Kidney glomerular epithelial cell (primary cell): ENCODE data around the gene C11orf58.

Source experiments
- DNase-seq: peaks from one replicate; lab custom pipeline; 2025; lab: John Stamatoyannopoulos, UW

The C11orf58 gene

DNA sequence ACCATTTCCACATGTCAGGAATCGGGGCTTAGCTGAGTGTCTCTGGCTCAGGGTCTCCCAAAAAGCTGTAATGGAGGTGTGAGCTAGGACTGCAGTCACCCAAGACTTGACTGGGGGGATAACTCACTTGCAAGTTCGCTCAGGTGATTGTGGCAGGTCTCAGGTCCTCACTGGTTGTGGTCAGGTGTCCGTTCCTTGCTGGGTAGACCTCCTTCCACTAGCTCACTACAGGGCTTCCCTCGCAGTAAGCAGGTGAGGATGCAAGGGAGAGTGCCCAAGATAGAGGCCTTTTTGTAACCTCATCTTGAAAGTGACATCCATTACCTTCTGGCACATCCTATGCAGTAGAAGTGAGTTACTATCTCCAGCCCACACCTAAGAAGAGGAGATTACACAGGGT lies 29.5 kb downstream of the C11orf58 start:
- no peak for DNase-seq

DNA sequence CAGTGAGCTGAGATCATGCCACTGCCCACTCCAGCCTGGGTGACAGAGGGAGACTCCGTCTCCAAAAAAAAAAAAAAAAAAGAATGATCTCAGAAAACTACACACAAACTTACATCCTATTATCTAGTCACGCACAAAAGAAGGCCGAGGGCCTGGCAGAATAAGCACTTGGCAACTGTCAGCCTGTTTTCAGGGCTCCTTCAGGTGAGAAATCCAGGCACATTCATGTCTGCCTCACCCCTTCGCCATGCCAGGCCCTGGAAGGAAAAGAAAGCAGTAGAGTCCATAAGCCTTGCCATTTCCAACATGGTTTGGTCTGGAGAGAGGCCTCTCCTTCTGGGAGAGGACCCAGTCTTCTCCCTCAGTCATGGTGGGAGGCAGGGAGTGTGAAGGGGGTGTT lies 30.9 kb downstream of the C11orf58 start:
- DNase-seq, result no peak

- no peak for DNase-seq
Measured at GRCh38 chr11:16770016-16770415, 31.6 kb downstream of the C11orf58 start.

DNA sequence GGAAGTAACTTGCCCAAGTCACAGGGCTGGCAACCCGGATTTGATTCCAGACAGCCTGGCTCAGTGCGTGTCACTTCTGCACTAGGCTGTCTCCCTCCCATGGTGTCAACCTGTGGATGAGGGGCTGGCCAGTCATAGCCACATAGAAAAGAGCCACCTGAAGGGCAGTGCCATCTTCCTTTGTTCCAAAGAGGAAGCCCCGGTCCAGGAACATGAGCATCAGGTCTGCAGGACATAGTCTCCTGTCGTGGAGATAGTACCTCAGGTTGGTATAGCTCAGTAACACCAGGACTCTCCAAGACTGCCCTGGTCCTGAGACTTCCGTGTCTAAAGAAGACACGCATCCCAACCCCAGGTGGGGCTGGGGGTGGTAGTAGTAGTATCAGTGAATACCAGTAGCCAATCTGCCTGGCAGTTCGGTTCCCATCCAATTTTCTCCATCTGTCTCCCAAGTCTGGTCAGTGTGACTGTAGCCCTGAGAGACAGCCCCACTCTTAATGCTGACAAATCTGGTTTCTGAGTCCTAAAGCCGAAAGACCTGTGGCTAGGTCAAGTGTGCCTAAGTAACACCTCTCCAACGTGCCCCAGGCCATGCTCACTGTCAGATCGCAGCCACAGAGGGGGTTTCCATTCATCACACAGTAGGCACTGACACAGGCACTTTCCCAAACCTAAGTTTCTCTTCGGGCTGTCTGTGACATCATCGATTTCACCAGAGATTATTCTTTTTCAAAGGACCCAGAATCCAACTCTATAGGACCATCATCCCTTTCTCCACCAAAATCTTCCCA lies 33.1 kb downstream of the C11orf58 start:
- DNase-seq, result no peak

GRCh38 chr11:16772141-16772512 lies 33.7 kb downstream of the C11orf58 start:
- DNase-seq, result no peak

GRCh38 chr11:16773981-16774935 lies 35.8 kb downstream of the C11orf58 start:
- DNase-seq, result no peak

DNA sequence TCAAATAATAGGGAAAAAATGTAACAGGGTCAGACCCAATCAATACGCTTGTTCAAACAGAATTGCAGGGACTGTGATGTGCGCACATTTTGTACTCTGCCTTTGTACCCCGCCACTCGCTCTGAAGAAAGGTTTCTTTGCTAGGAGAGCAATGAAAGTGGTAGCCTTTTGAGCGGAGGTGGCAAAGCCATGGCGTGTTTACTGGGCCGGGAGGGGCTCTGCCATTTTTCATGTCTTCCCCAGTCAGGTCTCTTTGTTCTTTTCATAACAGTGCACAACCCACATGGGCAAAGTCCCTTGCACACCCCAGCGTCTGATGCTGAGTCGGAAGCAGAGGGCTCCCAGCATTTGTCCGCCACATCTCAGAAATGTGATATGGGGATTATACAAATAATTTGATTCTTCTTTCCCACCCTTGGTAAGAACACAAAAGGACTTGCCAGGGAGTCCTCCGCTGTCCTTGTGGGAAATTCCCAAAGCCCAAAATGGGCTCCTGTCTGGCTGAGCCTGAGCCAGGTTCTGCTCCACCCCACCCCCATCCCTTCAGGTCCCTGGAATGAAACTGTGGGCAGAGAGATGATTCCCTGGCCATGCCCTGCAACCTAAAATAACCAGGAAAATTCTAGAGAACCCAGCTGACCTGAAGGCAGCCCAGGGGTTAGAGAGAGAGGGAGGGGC lies 36.6 kb downstream of the C11orf58 start:
- DNase-seq, result no peak

- DNase-seq, result no peak
Measured at GRCh38 chr11:16775614-16776283, 37.3 kb downstream of the C11orf58 start.

GRCh38 chr11:16776711-16777612 lies 38.5 kb downstream of the C11orf58 start:
- DNase-seq, result no peak

- DNase-seq, result no peak
Measured at GRCh38 chr11:16777613-16777975, 39.1 kb downstream of the C11orf58 start.

DNA sequence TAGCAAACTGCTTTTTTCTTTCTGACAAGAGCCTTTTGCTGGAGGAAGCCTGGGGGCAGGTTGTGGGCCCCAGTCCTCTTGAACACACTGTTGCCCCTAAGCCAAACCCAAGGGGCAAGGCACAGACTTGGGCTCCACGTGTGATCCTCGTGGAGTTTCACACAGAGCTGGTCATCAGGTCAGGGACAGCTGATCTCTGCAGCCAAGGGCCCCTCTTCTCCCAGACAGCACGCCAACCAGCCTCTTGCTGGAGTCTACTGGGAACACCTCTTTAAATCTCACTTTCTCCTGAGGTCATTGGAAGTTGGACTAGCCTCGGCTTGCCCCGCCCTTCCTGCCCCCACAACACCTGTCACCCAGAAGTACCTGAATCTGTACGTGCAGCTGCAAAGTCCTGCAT lies 39.8 kb downstream of the C11orf58 start:
- DNase-seq, result no peak

GRCh38 chr11:16778876-16779275 lies 40.4 kb downstream of the C11orf58 start:
- no peak for DNase-seq

DNA sequence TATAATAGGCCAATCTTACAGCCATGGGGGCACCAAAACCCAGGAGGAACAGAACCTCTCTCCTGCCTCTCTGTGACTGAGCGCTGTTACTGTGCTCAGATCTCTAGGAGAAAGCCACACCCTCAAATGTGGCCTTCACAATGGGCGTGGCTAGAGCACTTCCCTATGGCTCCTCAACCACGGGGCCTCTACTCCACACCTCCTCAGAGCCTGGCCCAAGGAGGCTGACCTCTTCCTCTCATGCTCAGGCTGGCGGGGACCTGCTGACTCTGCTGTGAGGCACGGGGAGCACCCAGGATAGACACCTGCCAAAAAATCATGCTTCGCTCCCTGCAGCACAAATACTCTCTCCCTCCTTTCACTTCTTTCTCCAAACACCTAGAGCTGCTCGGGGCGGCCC lies 41.0 kb downstream of the C11orf58 start:
- no peak for DNase-seq

DNA sequence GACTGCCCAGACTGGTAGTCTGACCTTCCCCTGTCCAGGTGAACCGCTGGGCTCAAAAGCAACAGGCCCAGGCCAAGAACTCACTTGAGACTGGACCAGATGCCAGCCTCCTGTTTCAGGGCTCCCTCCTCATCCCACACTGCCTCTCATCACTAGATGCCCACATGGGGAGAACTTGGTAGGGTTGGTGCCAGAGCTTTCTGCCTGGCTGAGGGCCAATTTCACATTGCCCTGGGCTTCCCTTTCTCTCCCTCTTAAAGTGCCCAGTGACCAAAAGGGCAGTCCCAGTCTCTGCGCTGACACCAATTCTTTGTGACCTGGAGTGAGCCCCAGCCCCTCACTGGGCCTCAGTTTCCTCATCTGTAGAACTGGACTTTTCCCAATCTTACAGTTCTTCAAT lies 41.7 kb downstream of the C11orf58 start:
- no peak for DNase-seq

DNA sequence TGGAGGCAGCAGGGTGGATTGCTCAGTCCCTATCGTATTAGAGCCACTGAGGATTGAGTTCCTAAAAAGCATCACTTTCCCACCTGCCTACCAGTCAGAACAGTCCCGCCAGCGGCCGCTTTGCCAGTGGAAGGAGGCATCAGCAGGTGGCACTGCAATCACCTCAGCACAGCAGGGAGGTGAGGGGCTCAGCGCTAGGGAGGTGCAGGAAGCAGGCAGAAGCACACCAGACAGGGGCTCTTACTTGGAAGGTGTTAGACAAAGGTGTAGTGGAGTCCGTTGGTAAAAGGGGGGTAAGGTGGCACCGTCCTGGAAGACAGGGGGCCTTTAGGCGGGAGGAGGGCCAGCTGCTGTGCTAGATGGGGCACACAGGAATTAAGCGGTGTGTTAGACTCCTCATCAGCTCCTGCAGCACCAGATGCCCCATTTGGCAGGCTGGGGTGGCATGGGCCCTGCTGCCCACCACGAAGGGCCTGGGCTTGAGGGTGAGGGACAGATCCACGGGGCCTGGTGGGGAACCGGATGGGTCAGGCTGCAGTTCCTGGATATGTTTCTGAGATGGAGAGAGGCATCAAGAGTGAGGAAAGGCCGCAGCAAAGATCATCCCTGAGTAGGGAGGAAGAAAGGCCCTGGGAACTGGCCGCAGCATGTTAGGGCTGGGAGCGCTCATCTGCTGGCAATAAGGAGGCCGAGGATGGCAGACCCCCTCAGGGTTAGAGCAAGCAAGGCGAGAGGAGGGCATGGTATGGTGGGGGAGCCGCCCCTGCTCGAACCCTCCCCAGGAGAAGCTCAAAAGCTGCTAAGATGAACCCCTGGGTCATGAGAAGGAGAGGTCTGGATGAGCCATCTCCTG lies 42.5 kb downstream of the C11orf58 start:
- DNase-seq, result no peak

DNA sequence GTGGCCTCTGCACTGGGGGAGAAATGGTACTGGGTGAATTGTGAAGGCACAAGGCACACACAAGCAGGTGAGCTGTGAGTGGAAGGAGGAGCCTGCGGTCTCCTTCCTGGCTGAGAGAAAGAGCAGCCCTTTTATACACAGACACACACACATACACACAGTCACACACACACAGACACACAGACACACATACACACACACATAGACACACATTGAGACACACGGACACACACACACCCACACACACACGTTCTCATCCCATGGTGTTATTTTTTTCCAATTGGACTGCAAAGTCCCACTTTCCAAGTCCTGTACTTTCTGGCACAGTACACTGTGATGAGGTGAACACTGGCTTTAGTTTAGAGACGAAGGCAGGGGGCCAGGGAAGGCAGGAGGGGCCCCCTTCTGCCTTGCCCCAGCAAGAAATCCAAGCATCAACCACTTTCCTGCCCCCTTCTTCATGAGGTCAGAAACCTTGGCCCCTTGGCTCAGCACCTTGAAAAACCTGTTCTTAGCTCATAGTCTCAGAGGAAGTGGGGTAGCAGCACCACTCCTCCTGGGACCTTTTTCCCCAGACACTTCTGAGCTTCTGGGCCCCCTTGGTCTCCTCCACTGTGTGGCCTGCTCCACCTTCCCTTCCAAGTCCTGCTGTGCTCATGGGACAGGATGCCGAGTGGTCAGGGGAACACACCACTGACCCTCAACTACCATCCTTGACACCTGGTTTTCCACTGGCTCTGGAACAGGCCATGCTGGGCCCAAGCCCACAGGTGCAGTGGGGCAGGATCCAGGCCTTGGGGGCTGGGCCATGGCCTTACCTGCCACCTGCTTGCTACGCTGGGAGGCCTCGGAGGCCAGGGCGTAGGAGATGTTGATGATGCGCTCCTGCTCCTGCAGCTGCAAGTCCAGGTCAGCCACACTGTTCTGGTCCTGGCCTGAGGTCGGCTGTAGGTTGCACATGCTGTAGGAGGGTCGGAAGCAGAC lies 43.8 kb downstream of the C11orf58 start:
- no peak for DNase-seq

DNA sequence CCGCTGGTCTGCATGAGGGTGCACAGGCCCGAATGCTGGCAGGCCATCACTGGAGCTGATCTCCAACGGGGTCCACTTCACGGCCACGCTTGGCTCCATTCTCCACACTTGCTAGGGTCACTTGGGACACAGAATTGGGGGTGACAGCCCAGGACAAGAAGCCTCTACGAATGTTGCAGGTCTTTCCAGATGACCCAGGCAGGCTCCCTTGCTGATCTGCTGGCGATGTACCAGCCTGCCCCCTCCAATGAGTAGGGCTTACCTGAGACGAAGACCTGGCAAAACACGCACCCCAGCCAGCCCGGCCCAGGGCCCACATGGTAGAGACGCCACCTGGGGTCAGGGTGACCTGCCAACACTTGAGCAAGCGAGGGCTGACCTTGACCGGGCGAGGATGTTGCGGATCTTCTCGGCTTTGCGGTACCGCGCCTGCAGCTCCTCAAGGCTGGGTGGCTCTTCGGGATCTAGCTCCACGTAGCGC lies 44.9 kb downstream of the C11orf58 start:
- no peak for DNase-seq

DNA sequence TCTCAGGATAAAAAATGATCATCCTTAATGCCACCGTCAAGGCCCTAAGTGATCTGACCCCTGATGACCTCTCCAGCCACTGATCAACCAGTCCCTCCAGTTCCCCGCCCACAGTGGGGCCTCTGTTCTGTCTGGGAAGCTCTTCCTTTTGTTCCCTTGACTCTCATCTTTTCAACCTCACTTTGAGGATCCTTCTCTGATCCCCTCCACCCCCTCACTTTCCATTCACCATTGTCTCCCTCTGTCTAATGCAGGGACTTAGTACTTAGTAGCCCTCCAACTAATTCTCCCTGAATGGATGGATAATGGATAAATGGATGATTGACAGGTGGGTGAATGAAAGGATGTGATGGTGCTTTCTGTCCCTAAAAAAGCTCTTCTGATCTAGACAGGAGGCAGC lies 45.6 kb downstream of the C11orf58 start:
- no peak for DNase-seq

GRCh38 chr11:16784666-16785065 lies 46.2 kb downstream of the C11orf58 start:
- no peak for DNase-seq
